Fibroblast of villous mesenchyme (primary cell): ENCODE measurements around the gene NELFE. TPM values are rescaled to one million over a fixed set of nuclear protein-coding genes. Genes with fewer than 3 reads are reported as not detected.
"Not testable (repeated sequence)": the region's sequence is repeated elsewhere in the genome, so short reads cannot be mapped to it uniquely, and the experiment has no call there.

Source experiments
- DNase-seq: peaks from one replicate; pipeline ENCODE4 v3.0.0-alpha.2; 2010; ENCODE audit warnings: low read depth
- H3K4me3 ChIP-seq: 2 replicates; pipeline ENCODE4 v1.5.1; 2011; ENCODE audit warnings: low read depth, mild to moderate bottlenecking, low read length
- total RNA-seq: library from RNA; depleted of rRNA; stranded (reverse); fragments of >200 nt; gene quantifications from 2 replicates; pipeline ENCODE4 v1.2.3, GENCODE V29; 2012
- TF ChIP-seq, protein P1 (sequence below): IDR thresholded peaks from 2 replicates; pipeline ENCODE4 v1.5.1; 2012; ENCODE audit warnings: low read depth, mild to moderate bottlenecking, low read length; ENCODE audit not compliant: insufficient read depth

The NELFE gene
- total RNA-seq, 1 donor, result 106 TPM

DNA sequence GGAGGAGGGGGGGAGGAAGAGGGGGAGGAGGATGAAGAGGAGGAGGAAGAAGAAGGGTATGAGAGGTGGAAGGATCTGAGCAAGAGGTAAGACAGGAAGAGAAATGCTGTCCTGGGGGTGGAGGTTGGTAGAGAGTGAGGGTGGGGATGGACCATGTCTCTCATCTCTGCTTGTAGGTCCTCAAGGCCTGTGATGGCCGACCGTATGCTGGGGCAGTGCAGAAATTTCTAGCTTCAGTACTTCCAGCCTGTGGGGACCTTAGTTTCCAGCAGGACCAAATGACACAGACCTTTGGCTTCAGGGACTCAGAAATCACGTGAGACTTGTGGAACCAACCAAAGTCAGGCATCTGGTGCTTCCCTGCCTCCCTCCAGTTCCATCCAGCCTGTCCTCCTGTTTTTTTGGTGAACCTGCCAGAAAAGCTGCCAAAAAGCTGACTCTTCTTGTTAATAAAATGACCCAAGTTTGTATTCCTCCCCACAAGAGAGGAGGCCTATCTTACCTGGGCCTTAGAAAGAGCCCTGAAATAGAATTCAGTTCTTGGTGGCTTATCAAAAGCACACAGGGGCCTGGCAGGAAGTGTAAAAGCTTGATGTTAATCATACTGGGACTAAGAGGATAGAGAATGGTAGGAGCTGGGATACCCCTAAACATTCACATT is 20.6 kb upstream of the NELFE start:
- H3K4me3 ChIP-seq, result no peak overlapping the region
- no peak for DNase-seq
- TF ChIP-seq, protein P1, sequence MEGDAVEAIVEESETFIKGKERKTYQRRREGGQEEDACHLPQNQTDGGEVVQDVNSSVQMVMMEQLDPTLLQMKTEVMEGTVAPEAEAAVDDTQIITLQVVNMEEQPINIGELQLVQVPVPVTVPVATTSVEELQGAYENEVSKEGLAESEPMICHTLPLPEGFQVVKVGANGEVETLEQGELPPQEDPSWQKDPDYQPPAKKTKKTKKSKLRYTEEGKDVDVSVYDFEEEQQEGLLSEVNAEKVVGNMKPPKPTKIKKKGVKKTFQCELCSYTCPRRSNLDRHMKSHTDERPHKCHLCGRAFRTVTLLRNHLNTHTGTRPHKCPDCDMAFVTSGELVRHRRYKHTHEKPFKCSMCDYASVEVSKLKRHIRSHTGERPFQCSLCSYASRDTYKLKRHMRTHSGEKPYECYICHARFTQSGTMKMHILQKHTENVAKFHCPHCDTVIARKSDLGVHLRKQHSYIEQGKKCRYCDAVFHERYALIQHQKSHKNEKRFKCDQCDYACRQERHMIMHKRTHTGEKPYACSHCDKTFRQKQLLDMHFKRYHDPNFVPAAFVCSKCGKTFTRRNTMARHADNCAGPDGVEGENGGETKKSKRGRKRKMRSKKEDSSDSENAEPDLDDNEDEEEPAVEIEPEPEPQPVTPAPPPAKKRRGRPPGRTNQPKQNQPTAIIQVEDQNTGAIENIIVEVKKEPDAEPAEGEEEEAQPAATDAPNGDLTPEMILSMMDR, result no peak

DNA sequence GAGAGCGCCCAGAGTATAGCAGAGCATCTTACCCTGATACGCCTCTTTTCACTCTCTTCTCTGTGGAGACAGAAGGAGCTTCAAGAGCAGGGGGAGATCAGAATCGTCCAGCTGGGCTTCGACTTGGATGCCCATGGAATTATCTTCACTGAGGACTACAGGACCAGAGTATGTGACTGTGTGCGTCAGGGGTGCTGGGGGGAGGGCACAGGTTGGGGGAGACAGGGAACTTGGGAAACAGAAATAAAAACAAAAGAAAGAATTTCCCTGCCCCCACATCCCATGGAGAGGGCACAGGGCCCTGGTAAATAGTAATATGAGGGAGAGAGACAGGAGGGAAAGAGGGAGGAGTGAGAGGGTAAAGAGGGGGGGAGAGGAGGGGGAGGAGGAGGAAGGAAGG is 20.1 kb upstream of the NELFE start:
- no peak for DNase-seq
- H3K4me3 ChIP-seq, result no peak overlapping the region
- TF ChIP-seq, protein P1, result no peak

DNA sequence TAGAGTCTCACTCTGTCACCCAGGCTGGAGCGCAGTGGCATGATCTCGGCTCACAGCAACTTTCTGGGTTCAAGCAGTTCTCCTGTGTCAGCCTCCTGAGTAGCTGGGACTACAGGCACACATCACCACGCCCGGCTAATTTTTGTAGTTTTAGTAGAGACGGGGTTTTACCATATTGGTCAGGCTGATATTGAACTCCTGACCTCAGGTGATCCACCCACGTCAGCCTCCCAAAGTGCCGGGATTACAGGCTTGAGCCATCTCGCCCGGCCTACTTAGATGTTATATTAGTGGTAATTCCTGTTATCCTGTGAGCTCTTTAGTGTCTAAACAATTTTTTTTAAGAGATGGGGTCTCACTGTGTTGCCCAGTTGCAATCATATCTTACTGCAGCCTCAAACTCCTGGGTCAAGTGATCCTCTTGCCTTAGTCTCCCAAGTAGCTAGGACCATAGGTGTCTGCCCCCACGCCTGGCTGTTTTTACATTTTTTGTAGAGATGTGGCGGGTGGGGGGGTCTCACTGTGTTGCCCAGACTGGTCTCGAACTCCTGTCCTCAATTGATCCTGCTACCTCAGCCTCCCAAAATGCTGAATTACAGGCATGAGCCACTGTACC is 19.2 kb upstream of the NELFE start:
- no peak for DNase-seq
- TF ChIP-seq, protein P1, result no peak
- no peak overlapping the region for H3K4me3 ChIP-seq

DNA sequence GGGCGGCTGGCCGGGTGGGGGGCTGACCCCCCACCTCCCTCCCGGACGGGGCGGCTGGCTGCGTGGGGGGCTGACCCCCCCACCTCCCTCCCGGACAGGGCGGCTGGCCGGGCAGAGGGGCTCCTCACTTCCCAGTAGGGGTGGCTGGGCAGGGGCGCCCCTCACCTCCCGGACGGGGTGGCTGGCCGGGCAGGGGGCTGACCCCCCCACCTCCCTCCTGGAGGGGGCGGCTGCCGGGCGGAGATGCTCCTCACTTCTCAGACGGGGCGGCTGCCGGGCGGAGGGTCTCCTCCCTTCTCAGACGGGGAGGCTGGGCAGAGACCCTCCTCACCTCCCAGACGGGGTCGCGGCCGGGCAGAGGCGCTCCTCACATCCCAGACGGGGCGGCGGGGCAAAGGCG is 17.3 kb upstream of the NELFE start:
- not testable (repeated sequence) for DNase-seq, H3K4me3 ChIP-seq

DNA sequence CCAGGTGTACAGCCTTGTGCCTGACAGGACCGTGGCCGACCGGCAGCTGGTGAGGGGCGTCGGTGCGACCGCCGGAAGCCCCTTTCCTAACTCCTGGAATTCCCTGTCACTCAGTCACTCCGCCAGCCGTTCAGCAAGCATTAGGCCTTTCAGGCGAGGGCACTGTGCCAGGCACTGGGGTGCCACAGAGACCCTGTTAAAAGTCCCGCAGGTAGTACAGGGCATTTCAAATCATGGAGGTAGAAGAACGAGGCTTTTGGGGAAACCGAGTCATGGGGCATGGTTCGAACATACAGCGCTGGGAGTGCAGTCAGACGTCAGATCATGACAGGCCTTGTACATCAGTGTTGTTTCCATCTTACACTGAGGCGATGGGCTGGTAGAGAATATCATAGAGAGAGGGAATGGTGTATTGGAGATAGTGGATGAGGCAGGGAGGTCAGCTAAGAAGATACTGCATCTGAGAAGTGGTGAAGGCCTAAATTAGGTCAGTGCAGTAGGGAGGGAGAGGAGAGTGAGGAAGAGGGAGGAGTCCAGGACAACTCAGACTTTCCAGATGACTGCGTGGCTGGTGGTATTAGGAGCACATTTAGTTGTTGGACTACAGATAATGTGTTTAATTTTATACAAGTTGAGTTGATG is 14.1 kb upstream of the NELFE start:
- TF ChIP-seq, protein P1, result no peak
- peak overlapping the region; percentile 61 for H3K4me3 ChIP-seq
- DNase-seq, result peak; percentile 54

DNA sequence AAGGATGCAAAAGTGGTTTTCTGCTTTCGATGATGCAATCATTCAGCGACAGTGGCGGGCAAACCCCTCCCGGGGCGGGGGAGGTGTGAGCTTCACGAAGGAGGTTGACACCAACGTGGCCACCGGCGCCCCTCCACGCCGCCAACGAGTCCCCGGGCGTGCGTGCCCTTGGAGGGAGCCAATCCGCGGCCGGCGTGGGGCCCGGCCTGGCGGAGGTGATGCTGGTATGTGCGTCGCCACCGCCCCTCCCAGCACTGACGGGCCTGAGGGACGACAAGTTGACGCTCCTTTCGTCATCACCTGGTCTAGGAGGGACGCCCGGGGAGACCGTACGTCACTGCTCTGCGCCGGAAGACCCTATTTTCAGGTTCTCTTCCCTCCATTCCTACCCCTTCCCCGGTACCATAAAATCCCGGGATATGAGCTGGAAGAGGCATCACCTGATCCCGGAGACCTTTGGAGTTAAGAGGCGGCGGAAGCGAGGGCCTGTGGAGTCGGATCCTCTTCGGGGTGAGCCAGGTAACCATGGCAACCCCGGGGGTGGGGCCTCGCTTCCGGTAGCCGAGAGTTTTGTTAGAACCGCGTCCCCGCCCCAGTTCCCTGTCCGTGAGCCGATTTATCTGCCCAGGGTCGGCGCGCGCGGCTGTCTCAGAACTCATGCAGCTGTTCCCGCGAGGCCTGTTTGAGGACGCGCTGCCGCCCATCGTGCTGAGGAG is 13.4 kb upstream of the NELFE start, which contains the start of gene DXO:
DXO (minus strand) TSS at position 146 of the 716 bp plus-strand sequence. CDS start 463 bp downstream, outside the sequence.
- peak; percentile 99 for DNase-seq
- peak within 1 kb of the TSS; percentile 61 for H3K4me3 ChIP-seq
- TF ChIP-seq, protein P1, result no peak
